IMR-90 (cell line): Measurements from ENCODE around the gene KAT6B. TPM values are rescaled to one million over a fixed set of nuclear protein-coding genes. Genes with fewer than 3 reads are reported as not detected.

Experiments
- ATAC-seq: fragments of 200-7000 bp; cut with Tn5 transposase; 2 replicates; pipeline ENCODE4 v1.9.1; 2020; ENCODE audit warnings: low read depth, mild to moderate bottlenecking, moderate library complexity
- BruUV-seq: library from RNA; stranded (reverse); fragments of 400-500 nt; replicated peaks from 2 replicates; lab custom pipeline; 2021; lab: Mats Ljungman, UMichigan
- CTCF ChIA-PET: fragments of 300-600 bp; formaldehyde crosslinking; extraction: SDS; loops from one replicate; lab custom pipeline; 2021; ENCODE audit warnings: antibody characterized with exemption; lab: Yijun Ruan, JAX
- POLR2A ChIA-PET: fragments of 300-600 bp; sonication (Branson Sonifier 250); formaldehyde crosslinking; loops from one replicate; lab custom pipeline; 2022; ENCODE audit warnings: antibody characterized with exemption; ENCODE audit not compliant: unreplicated experiment; lab: Charles Lee
- DNase-seq: peaks from one replicate; pipeline ENCODE4 v3.0.0; 2013
- H2AFZ ChIP-seq: replicated peaks from 2 replicates; pipeline ENCODE3; 2013; ENCODE audit warnings: low read length, mild to moderate bottlenecking; ENCODE audit not compliant: poor library complexity
- H2AK5ac ChIP-seq: 2 replicates; pipeline ENCODE4 v1.6.1; 2013; ENCODE audit warnings: low read depth, low read length, inconsistent platforms
- H2AK9ac ChIP-seq: replicated peaks from 2 replicates; pipeline ENCODE3; 2013; ENCODE audit warnings: mild to moderate bottlenecking, low read depth, low read length, moderate library complexity; ENCODE audit not compliant: poor library complexity
- H2BK120ac ChIP-seq: 2 replicates; pipeline ENCODE4 v1.6.1; 2013; ENCODE audit warnings: low read depth, low read length, inconsistent platforms
- H2BK15ac ChIP-seq: 3 replicates; pipeline ENCODE4 v1.6.1; 2013; ENCODE audit warnings: low read depth, low read length, inconsistent platforms
- H2BK20ac ChIP-seq: 2 replicates; pipeline ENCODE4 v1.6.1; 2013; ENCODE audit warnings: low read depth, mild to moderate bottlenecking, inconsistent platforms, low read length, moderate library complexity
- H2BK5ac ChIP-seq: 2 replicates; pipeline ENCODE4 v1.6.1; 2013; ENCODE audit warnings: mild to moderate bottlenecking, low read depth, low read length, inconsistent platforms; ENCODE audit not compliant: poor library complexity, severe bottlenecking
- H3K14ac ChIP-seq: replicated peaks from 2 replicates; pipeline ENCODE4 v1.6.1; 2013; ENCODE audit warnings: low read depth, low read length, inconsistent platforms
- H3K18ac ChIP-seq: 2 replicates; pipeline ENCODE4 v1.6.1; 2013; ENCODE audit warnings: low read depth, low read length, control low read depth
- H3K23ac ChIP-seq: 2 replicates; pipeline ENCODE4 v1.6.1; 2013; ENCODE audit warnings: low read depth, low read length, inconsistent platforms
- H3K27ac ChIP-seq: 2 replicates; pipeline ENCODE4 v1.5.1; 2013; ENCODE audit warnings: mild to moderate bottlenecking, control low read depth, low read length; ENCODE audit not compliant: insufficient read depth
- H3K27me3 ChIP-seq: 2 replicates; pipeline ENCODE4 v1.6.1; 2013; ENCODE audit warnings: low read length; ENCODE audit not compliant: control insufficient read depth, insufficient read depth
- H3K36me3 ChIP-seq: 2 replicates; pipeline ENCODE4 v1.6.1; 2013; ENCODE audit warnings: low read length, mixed read lengths; ENCODE audit not compliant: control insufficient read depth, insufficient read depth
- H3K4ac ChIP-seq: 2 replicates; pipeline ENCODE4 v1.6.1; 2013; ENCODE audit warnings: low read depth, low read length, inconsistent platforms
- H3K4me1 ChIP-seq: 2 replicates; pipeline ENCODE4 v1.6.1; 2013; ENCODE audit warnings: low read length, mixed read lengths; ENCODE audit not compliant: control insufficient read depth, insufficient read depth
- H3K4me2 ChIP-seq: 2 replicates; pipeline ENCODE4 v1.6.1; 2013; ENCODE audit warnings: low read depth, mild to moderate bottlenecking, control low read depth, low read length, moderate library complexity
- H3K4me3 ChIP-seq: 2 replicates; pipeline ENCODE4 v1.5.1; 2013; ENCODE audit warnings: low read depth, mild to moderate bottlenecking, control low read depth, low read length, moderate library complexity; ENCODE audit not compliant: insufficient read depth
- H3K56ac ChIP-seq: 2 replicates; pipeline ENCODE4 v1.6.1; 2013; ENCODE audit warnings: low read length, inconsistent platforms; ENCODE audit not compliant: insufficient read depth; ENCODE audit errors: extremely low read depth
- H3K79me1 ChIP-seq, 2 experiments: 2 replicates each; pipeline ENCODE4 v1.6.1; 2013; ENCODE audit warnings: low read length in 2 of 2, inconsistent platforms in 1 of 2, low read depth in 1 of 2
- H3K9ac ChIP-seq: 2 replicates; pipeline ENCODE4 v1.6.1; 2013; ENCODE audit warnings: low read depth, low read length, control low read depth
- H3K9me1 ChIP-seq: 2 replicates; pipeline ENCODE4 v1.6.1; 2013; ENCODE audit warnings: low read length, inconsistent platforms; ENCODE audit not compliant: insufficient read depth
- H3K9me3 ChIP-seq: 2 replicates; pipeline ENCODE4 v1.6.1; 2013; ENCODE audit warnings: low read length; ENCODE audit not compliant: control insufficient read depth, insufficient read depth
- H4K20me1 ChIP-seq: 2 replicates; pipeline ENCODE4 v1.6.1; 2013; ENCODE audit warnings: low read length, inconsistent platforms; ENCODE audit not compliant: insufficient read depth
- H4K5ac ChIP-seq: 2 replicates; pipeline ENCODE4 v1.6.1; 2013; ENCODE audit warnings: mild to moderate bottlenecking, low read depth, low read length, control low read depth
- H4K8ac ChIP-seq, 2 experiments: 2 replicates each; pipeline ENCODE4 v1.6.1; 2013; ENCODE audit warnings: low read depth in 2 of 2, low read length in 2 of 2, control low read depth in 1 of 2, inconsistent platforms in 1 of 2
- H4K91ac ChIP-seq: 2 replicates; pipeline ENCODE4 v1.6.1; 2013; ENCODE audit warnings: low read depth, low read length, inconsistent platforms; ENCODE audit not compliant: insufficient read depth
- BHLHE40 ChIP-seq: fragments of 150-350 bp; IDR thresholded peaks from 2 replicates; pipeline ENCODE4 v1.6.1; 2016; ENCODE audit warnings: mild to moderate bottlenecking, low read depth, low read length
- FOS ChIP-seq: fragments of 150-350 bp; IDR thresholded peaks from 2 replicates; pipeline ENCODE4 v1.6.1; 2016; ENCODE audit warnings: low read depth, low read length
- RFX5 ChIP-seq: IDR thresholded peaks from 2 replicates; pipeline ENCODE4 v1.8.0; 2012; ENCODE audit warnings: low read depth, mild to moderate bottlenecking, low read length, moderate library complexity
- WGBS, 2 experiments: methylation state at CpG; one replicate each; pipeline versions ENCODE4 v1.1.5 to v1.1.7; 2013; ENCODE audit warnings: missing lambda C conversion rate in 2 of 2; ENCODE audit not compliant: insufficient read length in 1 of 2; ENCODE audit errors: extremely low coverage in 2 of 2; 5-methylcytosine and 5-hydroxymethylcytosine counted together
- dilution Hi-C: fragments of 300-500 bp; cut with HindIII; formaldehyde crosslinking; loops from one replicate; pipeline ENCODE4 v1.14.3; 2018; ENCODE audit warnings: low sequenced_read_pairs; ENCODE audit not compliant: unreplicated experiment
- in situ Hi-C: fragments of 300-500 bp; cut with MboI; formaldehyde crosslinking; loops from 3 replicates; pipeline ENCODE4 v1.14.3; 2019; ENCODE audit warnings: low sequenced_read_pairs, inconsistent platforms, mixed read lengths
- intact Hi-C: fragments of 100-400 bp; cut with micrococcal nuclease; formaldehyde crosslinking; loops from 2 replicates; pipeline ENCODE4 v1.10.0; 2022
- polyA plus RNA-seq, 3 experiments: library from polyadenylated mRNA; depleted of rRNA; stranded (reverse); fragments of >200 nt; gene quantifications; 2 replicates each; pipeline ENCODE4 v1.2.3, GENCODE V29; 2012; ENCODE audit warnings: low replicate concordance in 1 of 3
- total RNA-seq: library from RNA; depleted of rRNA; stranded (reverse); fragments of >200 nt; gene quantifications from 2 replicates; pipeline ENCODE4 v1.2.3, GENCODE V29; 2012
- TF ChIP-seq, protein P1 (sequence below): conservative IDR thresholded peaks from 2 replicates; pipeline ENCODE4 v1.5.1; 2012; ENCODE audit warnings: mild to moderate bottlenecking, low read depth, low read length, improper control_type of control experiment
- TF ChIP-seq, protein P2 (sequence below): fragments of 150-350 bp; IDR thresholded peaks from 2 replicates; pipeline ENCODE4 v1.6.1; 2016; ENCODE audit warnings: low read depth, mild to moderate bottlenecking, low read length, moderate library complexity, borderline replicate concordance

The KAT6B gene
- total and polyA plus RNA-seq, 2 of the 4 experiments (the other 2 are of a cell fraction) = 8.8 to 28.1 TPM

DNA sequence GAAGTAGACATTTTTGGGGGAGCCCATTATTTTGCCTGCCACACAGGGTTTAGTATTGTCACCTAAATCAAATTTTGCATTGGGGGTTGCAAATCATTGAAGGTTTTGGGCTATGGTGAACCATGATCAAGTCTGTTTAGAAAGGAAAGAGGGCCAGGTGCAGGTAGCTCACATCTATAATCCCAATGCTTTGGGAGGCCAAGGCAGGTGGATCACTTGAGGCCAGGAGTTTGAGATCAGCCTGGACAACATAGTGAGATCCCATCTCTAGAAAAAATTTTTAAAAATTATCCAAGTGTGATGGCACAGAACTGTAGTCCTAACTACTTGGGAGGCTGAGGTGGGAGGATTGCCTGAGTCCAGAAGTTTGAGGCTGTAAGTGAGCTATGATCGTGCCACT lies 31.2 kb downstream of the KAT6B start:
- Histone ChIP-seq H2BK120ac (no peak overlapping the region), H3K23ac (no peak overlapping the region), H3K79me1 (peaks cover 40 to 82% of the 10 kb centered on the region in 2 experiments), H3K27ac (no peak overlapping the region), H4K5ac (no peak overlapping the region), H3K36me3 (peaks cover 4% of the 10 kb centered on the region; the same call in 1 of the 2 replicates), H2BK20ac (no peak overlapping the region), H3K27me3 (no peaks in the 10 kb centered on the region), H3K4me1 (peaks cover 7% of the 10 kb centered on the region; the same call in 1 of the 2 replicates), H3K4me2 (no peak overlapping the region), H4K91ac (no peak overlapping the region), H4K8ac (no peak overlapping the region), H3K9ac (no peak overlapping the region), H3K4me3 (no peak overlapping the region), H2BK15ac (no peak overlapping the region), H3K9me1 (peaks cover 13% of the 10 kb centered on the region), H2AFZ (no peak overlapping the region), H3K18ac (no peak overlapping the region), H3K9me3 (no peaks in the 10 kb centered on the region), H2AK9ac (no peak overlapping the region), H2BK5ac (no peak overlapping the region), H2AK5ac (no peak overlapping the region), H3K4ac (no peak overlapping the region), H3K56ac (no peak overlapping the region), H3K14ac (no peak overlapping the region), H4K20me1 (peaks cover 28% of the 10 kb centered on the region)
- in situ Hi-C loops = no loop called here
- ATAC-seq = no peak
- POLR2A ChIA-PET = interaction anchor here (0.6 kb wide), 1 partner anchor 26 kb away, joined by 4 read pairs; no protein-coding TSS in a partner anchor
- WGBS, 2 experiments = no CpG with 5 or more reads among the region's 1 CpG
- no TSS peak for BruUV-seq
- dilution Hi-C loops = no loop called here
- TF ChIP-seq, protein P1, sequence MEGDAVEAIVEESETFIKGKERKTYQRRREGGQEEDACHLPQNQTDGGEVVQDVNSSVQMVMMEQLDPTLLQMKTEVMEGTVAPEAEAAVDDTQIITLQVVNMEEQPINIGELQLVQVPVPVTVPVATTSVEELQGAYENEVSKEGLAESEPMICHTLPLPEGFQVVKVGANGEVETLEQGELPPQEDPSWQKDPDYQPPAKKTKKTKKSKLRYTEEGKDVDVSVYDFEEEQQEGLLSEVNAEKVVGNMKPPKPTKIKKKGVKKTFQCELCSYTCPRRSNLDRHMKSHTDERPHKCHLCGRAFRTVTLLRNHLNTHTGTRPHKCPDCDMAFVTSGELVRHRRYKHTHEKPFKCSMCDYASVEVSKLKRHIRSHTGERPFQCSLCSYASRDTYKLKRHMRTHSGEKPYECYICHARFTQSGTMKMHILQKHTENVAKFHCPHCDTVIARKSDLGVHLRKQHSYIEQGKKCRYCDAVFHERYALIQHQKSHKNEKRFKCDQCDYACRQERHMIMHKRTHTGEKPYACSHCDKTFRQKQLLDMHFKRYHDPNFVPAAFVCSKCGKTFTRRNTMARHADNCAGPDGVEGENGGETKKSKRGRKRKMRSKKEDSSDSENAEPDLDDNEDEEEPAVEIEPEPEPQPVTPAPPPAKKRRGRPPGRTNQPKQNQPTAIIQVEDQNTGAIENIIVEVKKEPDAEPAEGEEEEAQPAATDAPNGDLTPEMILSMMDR = no peak
- TF ChIP-seq BHLHE40 = no peak
- TF ChIP-seq RFX5 = no peak
- TF ChIP-seq FOS = no peak
- TF ChIP-seq, protein P2, sequence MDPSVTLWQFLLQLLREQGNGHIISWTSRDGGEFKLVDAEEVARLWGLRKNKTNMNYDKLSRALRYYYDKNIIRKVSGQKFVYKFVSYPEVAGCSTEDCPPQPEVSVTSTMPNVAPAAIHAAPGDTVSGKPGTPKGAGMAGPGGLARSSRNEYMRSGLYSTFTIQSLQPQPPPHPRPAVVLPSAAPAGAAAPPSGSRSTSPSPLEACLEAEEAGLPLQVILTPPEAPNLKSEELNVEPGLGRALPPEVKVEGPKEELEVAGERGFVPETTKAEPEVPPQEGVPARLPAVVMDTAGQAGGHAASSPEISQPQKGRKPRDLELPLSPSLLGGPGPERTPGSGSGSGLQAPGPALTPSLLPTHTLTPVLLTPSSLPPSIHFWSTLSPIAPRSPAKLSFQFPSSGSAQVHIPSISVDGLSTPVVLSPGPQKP = no peak
- DNase-seq = no peak
- intact Hi-C loops = no loop called here
- CTCF ChIA-PET = interaction anchor here (0.6 kb wide), 2 partner anchors 241 to 493 kb away, joined by 3 to 4 read pairs; no protein-coding TSS in a partner anchor
